HG03064 (cell line): Measurements from ENCODE around the gene CUX1.
"Not testable (repeated sequence)": the region's sequence is repeated elsewhere in the genome, so short reads cannot be mapped to it uniquely, and the experiment has no call there.

Experiments
- ATAC-seq: cut with Tn5 transposase; IDR thresholded peaks from one replicate; pipeline ENCODE4 v1.9.1; 2021; ENCODE audit warnings: low read depth; ENCODE audit not compliant: unreplicated experiment

CUX1 gene

GRCh38 chr7:102019461-102019860, 202.0 kb downstream of the CUX1 start:
- ATAC-seq = no peak

- ATAC-seq = no peak
Observed at GRCh38 chr7:102021841-102022618, 204.6 kb downstream of the CUX1 start.

- no peak for ATAC-seq
Observed at GRCh38 chr7:102024005-102024768, 206.8 kb downstream of the CUX1 start.

GRCh38 chr7:102024769-102025391, 207.5 kb downstream of the CUX1 start:
- no peak for ATAC-seq

GRCh38 chr7:102025777-102026176, 208.4 kb downstream of the CUX1 start:
- not testable (repeated sequence) for ATAC-seq

GRCh38 chr7:102028206-102028826, 210.9 kb downstream of the CUX1 start:
- ATAC-seq = no peak

- no peak for ATAC-seq
Observed at GRCh38 chr7:102029616-102030015, 212.2 kb downstream of the CUX1 start.

GRCh38 chr7:102030696-102031095, 213.3 kb downstream of the CUX1 start:
- no peak for ATAC-seq

GRCh38 chr7:102036958-102037357, 219.5 kb downstream of the CUX1 start:
- ATAC-seq = no peak

- no peak for ATAC-seq
Observed at GRCh38 chr7:102039706-102040105, 222.3 kb downstream of the CUX1 start.

- no peak for ATAC-seq
Observed at GRCh38 chr7:102040569-102040968, 223.1 kb downstream of the CUX1 start.

GRCh38 chr7:102042016-102042656, 224.7 kb downstream of the CUX1 start:
- no peak for ATAC-seq

GRCh38 chr7:102042796-102043195, 225.4 kb downstream of the CUX1 start:
- not testable (repeated sequence) for ATAC-seq

GRCh38 chr7:102044641-102044983, 227.2 kb downstream of the CUX1 start:
- ATAC-seq = no peak

GRCh38 chr7:102044984-102045673, 227.7 kb downstream of the CUX1 start:
- ATAC-seq = no peak

GRCh38 chr7:102045681-102046372, 228.4 kb downstream of the CUX1 start:
- no peak for ATAC-seq

- no peak for ATAC-seq
Observed at GRCh38 chr7:102046373-102047117, 229.1 kb downstream of the CUX1 start.

- no peak for ATAC-seq
Observed at GRCh38 chr7:102047167-102047566, 229.7 kb downstream of the CUX1 start.

- no peak for ATAC-seq
Observed at GRCh38 chr7:102049765-102050164, 232.3 kb downstream of the CUX1 start.
